Uterus (tissue), 4 donors: ENCODE data around the gene WDFY4. TPM values are rescaled to one million over a fixed set of nuclear protein-coding genes. Genes with fewer than 3 reads are reported as not detected.

Experiments used
- DNase-seq, 2 donors: peaks; one replicate each; pipeline ENCODE4 v3.0.0-alpha.2; 2019 to 2020
- H3K27ac ChIP-seq, 2 donors: fragments of 200-600 bp; sonication (generic); 1 replicate in 1 of 2; 2 replicates in 1 of 2; pipeline ENCODE4 v1.5.1; 2016 to 2018
- H3K27me3 ChIP-seq, 2 donors: fragments of 200-600 bp; sonication (generic); one replicate each; pipeline ENCODE4 v1.5.1; 2018 to 2019; ENCODE audit warnings: control low read depth in 1 of 2
- H3K36me3 ChIP-seq, 2 donors: fragments of 200-600 bp; sonication (generic); one replicate each; pipeline ENCODE4 v1.5.1; 2019; ENCODE audit warnings: control low read depth in 1 of 2
- H3K4me1 ChIP-seq, 2 donors: fragments of 200-600 bp; sonication (generic); one replicate each; pipeline ENCODE4 v1.5.1; 2018 to 2019; ENCODE audit warnings: control low read depth in 1 of 2
- H3K4me3 ChIP-seq, 2 donors: fragments of 200-600 bp; sonication (generic); 1 replicate in 1 of 2; 2 replicates in 1 of 2; pipeline ENCODE4 v1.5.1; 2018 to 2019; ENCODE audit warnings: mild to moderate bottlenecking in 1 of 2
- H3K9me3 ChIP-seq, 2 donors: fragments of 200-600 bp; sonication (generic); one replicate each; pipeline ENCODE4 v1.5.1; 2019; ENCODE audit warnings: control low read depth in 1 of 2
- POLR2A ChIP-seq, 2 donors: fragments of 450-650 bp; IDR thresholded peaks; one replicate each; pipeline ENCODE4 v1.6.1; 2016; ENCODE audit warnings: antibody characterized with exemption in 2 of 2, mild to moderate bottlenecking in 1 of 2, moderate library complexity in 1 of 2
- intact Hi-C: fragments of 100-400 bp; cut with DNase I; formaldehyde crosslinking; loops from one replicate; pipeline ENCODE4 v1.15.1; 2023; ENCODE audit warnings: low total_unique reads
- total RNA-seq, 4 donors: library from RNA; depleted of rRNA in 3 of 4; stranded (reverse); fragments of >200 nt in 3 of 4; gene quantifications; one replicate each; pipeline versions ENCODE4 v1.1.0 to v1.2.4, GENCODE V29; 2014 to 2023
- TF ChIP-seq, protein P1 (sequence below), 4 experiments: fragments of 200-600 bp in 2 of 4; fragments of 450-650 bp in 2 of 4; sonication (generic) in 2 of 4; IDR thresholded peaks; one replicate each; pipeline ENCODE4 v1.5.1; 2016 to 2019; ENCODE audit warnings: antibody characterized with exemption in 4 of 4, mild to moderate bottlenecking in 2 of 4, moderate library complexity in 1 of 4
- donor health status: DM: yes; HTN: yes; CAD: no.

Gene WDFY4
- total RNA-seq, 4 donors from 2014 or later, result 0.26 to 5.2 (median 1.2) TPM

DNA sequence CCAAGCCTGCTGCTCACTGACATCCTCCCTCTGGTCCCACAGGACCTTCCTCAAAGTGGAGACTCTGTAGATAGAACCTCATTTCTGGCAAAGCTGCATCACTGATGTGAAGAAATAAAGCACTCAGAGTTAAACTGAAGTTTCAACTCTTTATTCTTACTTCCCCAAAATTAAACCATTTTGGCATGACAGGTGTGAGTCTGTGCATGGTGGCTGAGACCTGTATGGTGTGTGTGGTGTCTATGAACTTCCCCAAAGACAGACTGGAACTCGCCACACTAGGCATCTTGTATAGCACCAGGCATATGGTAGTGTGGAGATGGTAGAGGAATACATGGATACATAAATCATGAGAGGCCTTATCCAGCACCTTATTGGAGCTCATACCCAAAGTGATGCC, 6.6 kb upstream of the WDFY4 start:
- TF ChIP-seq, protein P1, sequence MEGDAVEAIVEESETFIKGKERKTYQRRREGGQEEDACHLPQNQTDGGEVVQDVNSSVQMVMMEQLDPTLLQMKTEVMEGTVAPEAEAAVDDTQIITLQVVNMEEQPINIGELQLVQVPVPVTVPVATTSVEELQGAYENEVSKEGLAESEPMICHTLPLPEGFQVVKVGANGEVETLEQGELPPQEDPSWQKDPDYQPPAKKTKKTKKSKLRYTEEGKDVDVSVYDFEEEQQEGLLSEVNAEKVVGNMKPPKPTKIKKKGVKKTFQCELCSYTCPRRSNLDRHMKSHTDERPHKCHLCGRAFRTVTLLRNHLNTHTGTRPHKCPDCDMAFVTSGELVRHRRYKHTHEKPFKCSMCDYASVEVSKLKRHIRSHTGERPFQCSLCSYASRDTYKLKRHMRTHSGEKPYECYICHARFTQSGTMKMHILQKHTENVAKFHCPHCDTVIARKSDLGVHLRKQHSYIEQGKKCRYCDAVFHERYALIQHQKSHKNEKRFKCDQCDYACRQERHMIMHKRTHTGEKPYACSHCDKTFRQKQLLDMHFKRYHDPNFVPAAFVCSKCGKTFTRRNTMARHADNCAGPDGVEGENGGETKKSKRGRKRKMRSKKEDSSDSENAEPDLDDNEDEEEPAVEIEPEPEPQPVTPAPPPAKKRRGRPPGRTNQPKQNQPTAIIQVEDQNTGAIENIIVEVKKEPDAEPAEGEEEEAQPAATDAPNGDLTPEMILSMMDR (IDR thresholded peaks at IDR 0.05), result no peak
- TF ChIP-seq POLR2A (IDR thresholded peaks at IDR 0.05), result no peak
- intact Hi-C loops, result no loop called here

DNA sequence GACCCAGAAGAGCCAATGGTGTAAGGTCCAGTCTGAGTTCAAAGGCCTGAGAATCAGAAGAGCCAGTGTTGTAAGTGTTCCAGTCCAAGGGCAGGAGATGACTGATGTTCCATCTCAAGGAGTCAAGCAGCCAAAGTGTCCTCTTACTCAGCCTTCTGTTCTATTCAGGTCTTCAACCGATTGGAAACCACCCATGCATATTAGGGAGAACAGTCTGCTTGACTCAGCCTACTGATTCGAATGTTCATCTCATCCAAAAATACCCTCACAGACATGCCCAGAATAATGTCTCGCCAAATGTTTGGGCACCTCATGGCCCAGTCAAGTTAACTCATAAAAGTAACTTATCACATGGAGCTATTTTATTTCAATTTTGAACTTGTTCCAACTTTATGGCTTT, 2.9 kb upstream of the WDFY4 start:
- no peaks in the 10 kb centered on the region for H3K27me3 ChIP-seq
- H3K36me3 ChIP-seq, result no peaks in the 10 kb centered on the region
- DNase-seq, result no peak
- intact Hi-C loops, result no loop called here
- no peak for TF ChIP-seq POLR2A (IDR thresholded peaks at IDR 0.05)
- TF ChIP-seq, protein P1 (IDR thresholded peaks at IDR 0.05), result no peak
- H3K9me3 ChIP-seq, result no peaks in the 10 kb centered on the region
- no peak overlapping the region for H3K27ac ChIP-seq
- H3K4me1 ChIP-seq, result no peaks in the 10 kb centered on the region
- no peak overlapping the region for H3K4me3 ChIP-seq

More for the DNA sequence above, 6.6 kb upstream of the WDFY4 start:
- Histone ChIP-seq H3K4me1 (no peaks in the 10 kb centered on the region), H3K36me3 (no peaks in the 10 kb centered on the region), H3K9me3 (no peaks in the 10 kb centered on the region), H3K4me3 (no peak overlapping the region), H3K27me3 (no peaks in the 10 kb centered on the region), H3K27ac (no peak overlapping the region)
- DNase-seq, result no peak

DNA sequence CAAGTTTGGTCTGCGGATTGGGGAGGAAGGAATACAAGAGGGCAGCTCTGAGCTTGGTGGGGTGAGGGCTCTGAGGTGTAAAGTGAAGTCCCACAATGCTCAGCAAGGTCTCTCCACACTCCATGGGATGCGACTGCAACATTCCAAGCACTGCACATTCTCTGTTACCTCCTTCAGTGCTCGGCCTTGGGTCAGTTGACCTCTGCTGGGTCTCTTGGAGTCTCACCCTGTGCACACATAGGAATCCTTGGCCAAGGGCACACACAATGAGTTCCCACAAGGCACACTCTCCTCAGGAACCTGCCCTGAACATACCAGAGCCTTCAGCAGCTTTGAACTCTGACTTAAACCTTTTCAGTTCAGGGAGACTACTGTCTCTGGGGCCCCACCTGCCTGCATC, 2.4 kb upstream of the WDFY4 start:
- no peaks in the 10 kb centered on the region for H3K4me1 ChIP-seq
- no peak for TF ChIP-seq POLR2A (IDR thresholded peaks at IDR 0.05)
- TF ChIP-seq, protein P1 (IDR thresholded peaks at IDR 0.05), result no peak
- H3K36me3 ChIP-seq, result no peaks in the 10 kb centered on the region
- no peak overlapping the region for H3K4me3 ChIP-seq
- no peak overlapping the region for H3K27ac ChIP-seq
- no peaks in the 10 kb centered on the region for H3K27me3 ChIP-seq
- H3K9me3 ChIP-seq, result no peaks in the 10 kb centered on the region
- DNase-seq, result no peak
- intact Hi-C loops, result no loop called here

DNA sequence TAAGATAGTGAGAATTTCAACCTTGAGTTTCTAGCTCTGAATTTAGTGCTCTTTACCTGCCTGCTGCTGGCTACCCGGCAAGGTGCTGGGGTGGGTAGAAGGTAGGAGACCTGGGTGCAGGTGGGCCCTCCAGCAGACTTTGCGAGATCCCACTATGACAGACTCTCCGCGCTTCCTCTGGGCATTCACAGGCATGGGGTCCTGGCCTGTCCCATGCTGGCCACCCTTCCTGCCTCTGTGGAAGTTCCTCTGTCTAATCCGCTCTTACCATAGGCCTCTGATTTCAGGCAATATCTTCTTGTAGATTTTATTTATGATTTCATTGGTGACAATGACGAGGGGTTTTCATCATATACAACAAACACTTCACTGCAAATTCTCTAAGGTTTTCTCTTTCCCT, 1.2 kb upstream of the WDFY4 start:
- no peaks in the 10 kb centered on the region for H3K36me3 ChIP-seq
- no peaks in the 10 kb centered on the region for H3K27me3 ChIP-seq
- TF ChIP-seq, protein P1 (IDR thresholded peaks at IDR 0.05), result no peak
- no peak for TF ChIP-seq POLR2A (IDR thresholded peaks at IDR 0.05)
- intact Hi-C loops, result no loop called here
- H3K27ac ChIP-seq, result no peak overlapping the region
- H3K4me3 ChIP-seq, result no peak overlapping the region
- H3K9me3 ChIP-seq, result no peaks in the 10 kb centered on the region
- H3K4me1 ChIP-seq, result no peaks in the 10 kb centered on the region
- DNase-seq, result no peak

DNA sequence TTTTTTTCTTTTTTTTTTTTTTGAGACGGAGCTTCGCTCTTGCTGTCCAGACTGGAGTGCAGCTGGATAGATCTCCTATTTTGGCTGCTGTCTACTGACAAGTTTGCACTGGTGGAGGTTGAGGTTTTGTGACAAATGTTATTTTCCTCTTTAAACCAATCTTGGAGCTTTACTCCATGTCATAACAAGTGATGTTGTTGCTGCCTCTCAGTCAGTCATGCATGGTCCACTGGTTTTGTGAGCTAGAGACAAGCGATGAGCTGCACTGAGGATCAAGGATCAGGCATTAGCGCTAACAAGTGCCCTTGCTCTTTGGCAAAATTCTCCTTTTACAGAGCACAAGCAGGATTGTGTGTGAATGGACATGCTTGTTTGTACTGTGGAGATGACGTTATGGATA, 805 bp upstream of the WDFY4 start:
- Histone ChIP-seq H3K4me3 (no peak overlapping the region), H3K4me1 (no peaks in the 10 kb centered on the region), H3K27me3 (no peaks in the 10 kb centered on the region), H3K36me3 (no peaks in the 10 kb centered on the region), H3K9me3 (no peaks in the 10 kb centered on the region), H3K27ac (no peak overlapping the region)
- intact Hi-C loops, result no loop called here
- DNase-seq, result no peak
- no peak for TF ChIP-seq POLR2A (IDR thresholded peaks at IDR 0.05)
- TF ChIP-seq, protein P1 (IDR thresholded peaks at IDR 0.05), result no peak
